HG02981 (cell line): Measurements from ENCODE around the gene MMRN1.

ENCODE experiments used
- ATAC-seq: cut with Tn5 transposase; IDR thresholded peaks from one replicate; pipeline ENCODE4 v1.9.1; 2021; ENCODE audit warnings: mild to moderate bottlenecking, moderate library complexity; ENCODE audit not compliant: unreplicated experiment

MMRN1 gene, protein sequence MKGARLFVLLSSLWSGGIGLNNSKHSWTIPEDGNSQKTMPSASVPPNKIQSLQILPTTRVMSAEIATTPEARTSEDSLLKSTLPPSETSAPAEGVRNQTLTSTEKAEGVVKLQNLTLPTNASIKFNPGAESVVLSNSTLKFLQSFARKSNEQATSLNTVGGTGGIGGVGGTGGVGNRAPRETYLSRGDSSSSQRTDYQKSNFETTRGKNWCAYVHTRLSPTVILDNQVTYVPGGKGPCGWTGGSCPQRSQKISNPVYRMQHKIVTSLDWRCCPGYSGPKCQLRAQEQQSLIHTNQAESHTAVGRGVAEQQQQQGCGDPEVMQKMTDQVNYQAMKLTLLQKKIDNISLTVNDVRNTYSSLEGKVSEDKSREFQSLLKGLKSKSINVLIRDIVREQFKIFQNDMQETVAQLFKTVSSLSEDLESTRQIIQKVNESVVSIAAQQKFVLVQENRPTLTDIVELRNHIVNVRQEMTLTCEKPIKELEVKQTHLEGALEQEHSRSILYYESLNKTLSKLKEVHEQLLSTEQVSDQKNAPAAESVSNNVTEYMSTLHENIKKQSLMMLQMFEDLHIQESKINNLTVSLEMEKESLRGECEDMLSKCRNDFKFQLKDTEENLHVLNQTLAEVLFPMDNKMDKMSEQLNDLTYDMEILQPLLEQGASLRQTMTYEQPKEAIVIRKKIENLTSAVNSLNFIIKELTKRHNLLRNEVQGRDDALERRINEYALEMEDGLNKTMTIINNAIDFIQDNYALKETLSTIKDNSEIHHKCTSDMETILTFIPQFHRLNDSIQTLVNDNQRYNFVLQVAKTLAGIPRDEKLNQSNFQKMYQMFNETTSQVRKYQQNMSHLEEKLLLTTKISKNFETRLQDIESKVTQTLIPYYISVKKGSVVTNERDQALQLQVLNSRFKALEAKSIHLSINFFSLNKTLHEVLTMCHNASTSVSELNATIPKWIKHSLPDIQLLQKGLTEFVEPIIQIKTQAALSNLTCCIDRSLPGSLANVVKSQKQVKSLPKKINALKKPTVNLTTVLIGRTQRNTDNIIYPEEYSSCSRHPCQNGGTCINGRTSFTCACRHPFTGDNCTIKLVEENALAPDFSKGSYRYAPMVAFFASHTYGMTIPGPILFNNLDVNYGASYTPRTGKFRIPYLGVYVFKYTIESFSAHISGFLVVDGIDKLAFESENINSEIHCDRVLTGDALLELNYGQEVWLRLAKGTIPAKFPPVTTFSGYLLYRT

DNA sequence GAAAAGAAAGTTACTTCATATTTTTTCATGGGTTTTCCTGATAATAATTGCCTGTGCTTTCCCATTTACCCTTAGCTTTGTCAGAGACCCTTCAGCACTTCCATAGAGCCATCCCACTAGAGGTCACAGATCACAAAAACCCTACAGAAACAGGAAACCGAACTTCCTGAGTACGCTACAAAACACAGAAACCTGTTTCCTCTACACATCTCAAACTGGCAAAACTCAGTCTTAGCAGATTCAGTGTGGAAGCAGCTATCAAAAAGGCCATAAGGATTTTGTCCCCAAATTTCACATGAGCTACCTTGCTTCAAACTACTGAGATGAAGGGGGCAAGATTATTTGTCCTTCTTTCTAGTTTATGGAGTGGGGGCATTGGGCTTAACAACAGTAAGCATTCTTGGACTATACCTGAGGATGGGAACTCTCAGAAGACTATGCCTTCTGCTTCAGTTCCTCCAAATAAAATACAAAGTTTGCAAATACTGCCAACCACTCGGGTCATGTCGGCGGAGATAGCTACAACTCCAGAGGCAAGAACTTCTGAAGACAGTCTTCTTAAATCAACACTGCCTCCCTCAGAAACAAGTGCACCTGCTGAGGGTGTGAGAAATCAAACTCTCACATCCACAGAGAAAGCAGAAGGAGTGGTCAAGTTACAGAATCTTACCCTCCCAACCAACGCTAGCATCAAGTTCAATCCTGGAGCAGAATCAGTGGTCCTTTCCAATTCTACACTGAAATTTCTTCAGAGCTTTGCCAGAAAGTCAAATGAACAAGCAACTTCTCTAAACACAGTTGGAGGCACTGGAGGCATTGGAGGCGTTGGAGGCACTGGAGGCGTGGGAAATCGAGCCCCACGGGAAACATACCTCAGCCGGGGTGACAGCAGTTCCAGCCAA is at the start of gene MMRN1:
Gene MMRN1, plus strand, starts transcription at position 206 of the 902 bp plus-strand sequence. Its CDS starts 118 bp downstream, at position 324.
- peak; percentile 58 for ATAC-seq

DNA sequence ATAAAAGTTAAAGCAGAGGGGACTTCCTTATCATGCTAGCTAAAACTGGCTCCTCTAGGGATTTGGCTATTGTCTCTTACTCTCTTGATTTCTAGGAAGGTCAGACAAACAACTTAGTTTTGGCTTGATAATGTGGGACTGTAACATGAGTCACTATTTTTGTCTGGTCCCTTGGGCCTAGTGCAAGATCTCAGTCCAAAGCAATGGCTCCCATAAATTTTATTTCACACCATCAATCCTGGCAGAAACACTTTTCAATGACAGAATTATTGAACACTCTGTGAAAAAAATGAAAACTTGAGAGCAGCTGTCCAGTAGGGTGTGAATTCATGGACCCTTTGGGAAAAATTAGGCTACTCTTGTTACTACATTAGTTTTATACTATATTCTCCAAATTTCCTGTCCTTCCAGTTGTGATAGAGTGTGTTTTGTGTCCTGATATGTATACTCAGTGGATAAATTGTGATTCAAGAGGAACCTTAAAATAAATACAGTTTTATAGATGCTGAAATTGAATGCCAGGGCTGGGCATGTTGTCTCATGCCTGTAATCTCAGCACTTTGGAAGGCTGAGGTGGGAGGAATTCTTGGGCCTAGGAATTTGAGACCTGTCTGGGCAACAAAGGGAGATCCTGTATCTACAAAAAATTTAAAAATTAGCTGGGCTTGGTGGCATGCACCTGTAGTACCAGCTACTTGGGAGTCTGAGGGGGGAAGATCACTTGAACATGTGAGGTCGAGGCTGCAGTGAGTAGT is 46.9 kb upstream of the MMRN1 start:
- no peak for ATAC-seq

- ATAC-seq, result no peak
Observed at GRCh38 chr4:89855236-89855635, 39.4 kb upstream of the MMRN1 start.

GRCh38 chr4:89860971-89861370 is 33.7 kb upstream of the MMRN1 start:
- no peak for ATAC-seq

DNA sequence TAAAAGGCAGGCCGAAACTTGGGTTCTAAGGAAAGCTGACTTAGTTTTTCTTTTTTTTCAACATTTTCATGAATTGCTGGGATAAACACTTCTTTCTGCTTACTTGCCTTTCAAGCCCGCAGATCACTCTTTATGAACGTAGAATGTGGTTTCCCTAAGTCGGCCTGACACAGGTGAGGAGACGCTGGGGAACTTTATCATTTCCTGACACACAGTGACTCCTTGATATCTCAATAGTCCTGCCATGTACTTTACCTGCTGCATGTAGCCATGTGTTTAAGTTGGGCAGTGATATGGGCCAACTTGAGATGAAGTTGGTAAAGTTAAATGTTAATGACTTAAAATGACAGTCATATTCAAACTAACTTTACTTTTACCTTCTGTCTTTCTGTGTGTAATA is 31.1 kb upstream of the MMRN1 start:
- no peak for ATAC-seq

- no peak for ATAC-seq
Observed at GRCh38 chr4:89868276-89868675, 26.4 kb upstream of the MMRN1 start.

DNA sequence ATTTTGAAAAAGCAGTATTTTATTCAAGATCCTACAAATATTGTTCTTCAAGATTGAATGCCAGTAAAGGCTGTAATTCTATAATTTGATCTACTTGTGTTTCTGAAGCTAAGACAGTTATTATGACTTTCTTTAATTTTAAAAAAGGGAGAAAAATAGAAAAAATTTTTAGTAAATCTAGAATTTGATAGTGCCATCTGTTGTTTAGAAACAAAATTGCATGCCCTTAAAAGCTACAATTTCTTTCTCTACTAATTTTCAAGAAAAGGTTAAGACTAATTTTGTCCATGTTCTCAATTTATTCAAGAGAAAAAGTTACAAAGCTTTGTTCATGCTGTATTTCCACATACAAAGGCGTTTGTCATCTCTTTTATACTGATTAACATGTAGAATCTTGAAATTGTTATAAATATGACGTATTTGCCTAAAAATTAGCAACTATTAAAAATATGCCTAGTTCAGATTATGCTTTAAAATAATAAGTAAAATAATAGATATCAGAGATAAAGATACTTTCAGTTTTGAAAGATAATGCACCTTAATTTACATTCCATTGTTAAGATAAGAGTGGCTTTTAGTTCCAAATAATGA is 25.6 kb upstream of the MMRN1 start:
- no peak for ATAC-seq

GRCh38 chr4:89871211-89871610 is 23.4 kb upstream of the MMRN1 start:
- no peak for ATAC-seq

GRCh38 chr4:89876548-89876947 is 18.1 kb upstream of the MMRN1 start:
- ATAC-seq, result no peak

DNA sequence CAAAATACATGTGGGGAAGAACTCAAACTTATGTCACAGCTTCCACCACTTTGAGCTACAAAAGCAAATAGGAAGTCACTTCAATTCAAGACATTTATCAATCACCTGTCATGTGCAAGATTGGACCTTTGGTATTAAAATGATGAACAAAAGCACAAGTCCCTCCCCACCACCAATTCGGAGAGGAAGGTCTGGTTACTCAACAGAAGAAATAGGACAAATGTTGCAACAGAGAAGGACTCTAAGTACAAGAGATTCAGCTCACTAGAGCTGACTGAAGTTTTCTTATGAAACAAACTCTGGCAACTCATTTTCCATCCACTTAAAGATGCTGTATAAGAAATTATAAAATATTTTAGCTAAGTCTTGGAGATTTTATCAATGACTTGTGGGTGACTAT is 16.0 kb upstream of the MMRN1 start:
- ATAC-seq, result no peak

DNA sequence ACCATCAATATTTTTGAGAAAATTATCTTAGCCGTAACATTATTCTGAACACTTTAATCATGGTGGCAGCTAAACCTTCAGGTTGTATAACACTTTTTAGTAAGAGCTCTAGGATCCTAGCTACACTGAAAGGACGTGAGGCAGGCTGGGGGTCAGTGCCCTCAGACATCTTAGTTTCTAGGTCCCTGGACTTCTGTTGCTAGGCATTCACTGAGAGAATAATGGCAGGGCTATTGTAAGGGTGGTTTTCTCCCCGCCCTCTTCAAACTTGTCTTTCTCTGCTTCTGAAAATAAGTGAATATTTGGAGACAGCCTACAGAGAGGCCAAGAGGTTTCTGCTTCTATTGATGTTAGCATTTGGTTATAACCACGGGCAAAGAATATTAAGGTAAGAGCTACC is 15.4 kb upstream of the MMRN1 start:
- no peak for ATAC-seq

DNA sequence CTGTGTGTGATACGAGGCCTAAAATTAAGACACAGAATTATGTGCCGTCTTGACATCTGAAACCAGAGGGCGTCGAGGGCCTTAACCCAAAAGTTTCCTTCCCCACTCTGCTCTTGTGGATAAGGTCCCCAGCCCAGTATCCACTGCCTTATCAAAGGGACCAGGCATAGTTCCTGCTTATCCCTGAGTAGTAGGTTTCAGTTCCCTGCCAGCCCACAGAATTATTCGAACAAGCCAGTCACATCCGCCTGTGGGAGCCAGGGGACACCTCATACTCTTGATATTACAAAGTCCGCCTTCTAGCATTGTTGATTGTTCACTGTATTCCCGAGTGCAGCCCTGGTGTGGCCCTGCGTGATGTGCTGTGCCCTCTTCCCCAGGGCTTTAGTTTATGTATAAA is 5.4 kb upstream of the MMRN1 start:
- no peak for ATAC-seq

GRCh38 chr4:89897867-89898266 is 3.2 kb downstream of the MMRN1 start:
- no peak for ATAC-seq

GRCh38 chr4:89898304-89898716 is 3.7 kb downstream of the MMRN1 start:
- ATAC-seq, result peak; percentile 52

- no peak for ATAC-seq
Observed at GRCh38 chr4:89899152-89899551, 4.5 kb downstream of the MMRN1 start.

GRCh38 chr4:89899854-89900253 is 5.2 kb downstream of the MMRN1 start:
- ATAC-seq, result no peak

- peak; percentile 76 for ATAC-seq
Observed at GRCh38 chr4:89901808-89902431, 7.3 kb downstream of the MMRN1 start.

DNA sequence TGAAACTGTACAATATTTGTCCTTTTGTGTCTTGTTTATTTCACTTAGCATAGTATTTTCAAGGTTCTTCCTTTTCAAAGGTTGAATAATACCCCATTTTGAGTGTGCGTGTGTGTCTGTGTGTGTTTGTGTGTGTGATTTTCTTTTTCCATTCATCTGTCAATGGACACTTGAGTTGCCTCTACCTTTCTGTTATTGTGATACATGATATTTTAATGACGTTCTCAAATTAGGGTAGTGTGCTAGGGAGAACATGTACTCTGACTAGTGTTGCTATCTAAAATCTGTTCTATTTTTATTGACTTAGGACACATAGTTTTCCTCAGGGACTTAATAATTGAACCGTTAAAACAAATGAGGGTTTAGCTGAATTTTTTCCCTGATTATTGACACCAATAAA is 9.9 kb downstream of the MMRN1 start:
- no peak for ATAC-seq

GRCh38 chr4:89906316-89906715 is 11.7 kb downstream of the MMRN1 start:
- ATAC-seq, result no peak
